ENCODE data around the gene UQCR10.

The UQCR10 gene

GRCh38 chr22:29755889-29756288, 11.3 kb upstream of the UQCR10 start:
- no peak for TF ChIP-seq FOXM1 (IDR thresholded peaks at IDR 0.05; ENCODE audit: borderline replicate concordance, low read depth)
- TF ChIP-seq TAF1 (IDR thresholded peaks at IDR 0.05; ENCODE audit: low read depth): no peak
- no peak for TF ChIP-seq ZBTB7A (IDR thresholded peaks at IDR 0.05; ENCODE audit: low read depth)
- TF ChIP-seq CEBPB (IDR thresholded peaks at IDR 0.05): no peak
- TF ChIP-seq EP300 (IDR thresholded peaks at IDR 0.05; ENCODE audit: borderline replicate concordance): no peak
- no peak for TF ChIP-seq TCF12 (IDR thresholded peaks at IDR 0.05; ENCODE audit: low read depth)
- TF ChIP-seq REST (IDR thresholded peaks at IDR 0.05; ENCODE audit: low read depth): no peak
- no peak for TF ChIP-seq RAD21 (IDR thresholded peaks at IDR 0.05; ENCODE audit: low read depth)
- TF ChIP-seq YY1 (IDR thresholded peaks at IDR 0.05; ENCODE audit: low read depth): no peak
- TF ChIP-seq NFIC (IDR thresholded peaks at IDR 0.05): no peak
- TF ChIP-seq CREB1 (IDR thresholded peaks at IDR 0.05; ENCODE audit: low read depth): no peak
- no peak for TF ChIP-seq MAX (IDR thresholded peaks at IDR 0.05)
- TF ChIP-seq USF1 (IDR thresholded peaks at IDR 0.05): no peak
- TF ChIP-seq TEAD4 (IDR thresholded peaks at IDR 0.05): no peak
- no peak for TF ChIP-seq EGR1 (IDR thresholded peaks at IDR 0.05)

- TF ChIP-seq FOXM1 (IDR thresholded peaks at IDR 0.05; ENCODE audit: borderline replicate concordance, low read depth): no peak
- TF ChIP-seq USF1 (IDR thresholded peaks at IDR 0.05): no peak
- TF ChIP-seq MAX (IDR thresholded peaks at IDR 0.05): no peak
- no peak for TF ChIP-seq ZBTB7A (IDR thresholded peaks at IDR 0.05; ENCODE audit: low read depth)
- no peak for TF ChIP-seq NFIC (IDR thresholded peaks at IDR 0.05)
- no peak for TF ChIP-seq EGR1 (IDR thresholded peaks at IDR 0.05)
These were observed 10.8 kb upstream of the UQCR10 start for GRCh38 chr22:29756341-29756740.

GRCh38 chr22:29757096-29757495, 10.1 kb upstream of the UQCR10 start:
- TF ChIP-seq MAX (IDR thresholded peaks at IDR 0.05) (no peak), USF1 (IDR thresholded peaks at IDR 0.05) (no peak), CEBPB (IDR thresholded peaks at IDR 0.05) (no peak)

- TF ChIP-seq RAD21 (IDR thresholded peaks at IDR 0.05; ENCODE audit: low read depth): no peak
- TF ChIP-seq EP300 (IDR thresholded peaks at IDR 0.05; ENCODE audit: borderline replicate concordance): no peak
- no peak for TF ChIP-seq NFIC (IDR thresholded peaks at IDR 0.05)
- no peak for TF ChIP-seq EGR1 (IDR thresholded peaks at IDR 0.05)
These were observed 9.0 kb upstream of the UQCR10 start for GRCh38 chr22:29758068-29758622.

- TF ChIP-seq TEAD4 (IDR thresholded peaks at IDR 0.05): no peak
- TF ChIP-seq EP300 (IDR thresholded peaks at IDR 0.05; ENCODE audit: borderline replicate concordance): no peak
- TF ChIP-seq ZBTB7A (IDR thresholded peaks at IDR 0.05; ENCODE audit: low read depth): no peak
- TF ChIP-seq CREB1 (IDR thresholded peaks at IDR 0.05; ENCODE audit: low read depth): no peak
- no peak for TF ChIP-seq TCF12 (IDR thresholded peaks at IDR 0.05; ENCODE audit: low read depth)
- TF ChIP-seq MAX (IDR thresholded peaks at IDR 0.05): no peak
- no peak for TF ChIP-seq YY1 (IDR thresholded peaks at IDR 0.05; ENCODE audit: low read depth)
- TF ChIP-seq CEBPB (IDR thresholded peaks at IDR 0.05): no peak
- no peak for TF ChIP-seq RAD21 (IDR thresholded peaks at IDR 0.05; ENCODE audit: low read depth)
- no peak for TF ChIP-seq USF1 (IDR thresholded peaks at IDR 0.05)
- no peak for TF ChIP-seq EGR1 (IDR thresholded peaks at IDR 0.05)
These were observed 8.2 kb upstream of the UQCR10 start for GRCh38 chr22:29758959-29759358.

GRCh38 chr22:29762263-29762662, 4.9 kb upstream of the UQCR10 start:
- TF ChIP-seq TAF1 (IDR thresholded peaks at IDR 0.05; ENCODE audit: low read depth) (no peak), YY1 (IDR thresholded peaks at IDR 0.05; ENCODE audit: low read depth) (no peak), FOXM1 (IDR thresholded peaks at IDR 0.05; ENCODE audit: borderline replicate concordance, low read depth) (no peak), CREB1 (IDR thresholded peaks at IDR 0.05; ENCODE audit: low read depth) (no peak), USF1 (IDR thresholded peaks at IDR 0.05) (no peak), TEAD4 (IDR thresholded peaks at IDR 0.05) (no peak), NFIC (IDR thresholded peaks at IDR 0.05) (no peak)
